SK-N-SH treated with all-trans-retinoic acid at 6 μM for 48 hours (cell line): ENCODE data around the gene DNAH5.

Experiments used
- ATAC-seq: fragments of 200-7000 bp; cut with Tn5 transposase; 3 replicates; pipeline ENCODE4 v1.9.1; 2020; ENCODE audit warnings: mild to moderate bottlenecking, moderate library complexity
- ARNTL ChIP-seq: fragments of 450-650 bp; formaldehyde crosslinking; IDR thresholded peaks from 2 replicates; pipeline ENCODE4 v1.5.0; 2020; ENCODE audit warnings: low read depth, mild to moderate bottlenecking, moderate library complexity, borderline replicate concordance
- BACH2 ChIP-seq: fragments of 250-450 bp; sonication (Bioruptor Pico); IDR thresholded peaks from 2 replicates; pipeline ENCODE4 v1.9.0; 2021; ENCODE audit warnings: mild to moderate bottlenecking, borderline replicate concordance
- CSDC2 ChIP-seq: fragments of 250-450 bp; sonication (Bioruptor Pico); IDR thresholded peaks from 2 replicates; pipeline ENCODE4 v1.5.0; 2020; ENCODE audit warnings: mild to moderate bottlenecking, moderate library complexity
- ESRRG ChIP-seq: fragments of 250-450 bp; sonication (Bioruptor Pico); IDR thresholded peaks from 2 replicates; pipeline ENCODE4 v1.6.1; 2021; ENCODE audit warnings: mild to moderate bottlenecking
- GLIS3 ChIP-seq: fragments of 250-450 bp; sonication (Bioruptor Pico); IDR thresholded peaks from 2 replicates; pipeline ENCODE4 v1.5.0; 2020; ENCODE audit warnings: mild to moderate bottlenecking, moderate library complexity
- ISL1 ChIP-seq: fragments of 250-450 bp; sonication (Bioruptor Pico); IDR thresholded peaks from 2 replicates; pipeline ENCODE4 v2.1.2; 2022; ENCODE audit warnings: mild to moderate bottlenecking, moderate library complexity
- OSR1 ChIP-seq: fragments of 250-450 bp; sonication (Bioruptor Pico); IDR thresholded peaks from 2 replicates; pipeline ENCODE4 v1.8.0; 2022; ENCODE audit warnings: moderate library complexity, mild to moderate bottlenecking, inconsistent platforms
- PPARA ChIP-seq: fragments of 250-450 bp; sonication (Bioruptor Pico); IDR thresholded peaks from 2 replicates; pipeline ENCODE4 v1.5.0; 2020; ENCODE audit warnings: mild to moderate bottlenecking, borderline replicate concordance
- RARB ChIP-seq: fragments of 250-450 bp; sonication (Bioruptor Pico); IDR thresholded peaks from 2 replicates; pipeline ENCODE4 v1.8.0; 2021; ENCODE audit warnings: mild to moderate bottlenecking, moderate library complexity
- SNAI2 ChIP-seq: fragments of 250-450 bp; sonication (Bioruptor Pico); IDR thresholded peaks from 2 replicates; pipeline ENCODE4 v1.5.0; 2020; ENCODE audit warnings: mild to moderate bottlenecking, moderate library complexity
- TCF4 ChIP-seq: fragments of 250-450 bp; sonication (Bioruptor Pico); IDR thresholded peaks from 2 replicates; pipeline ENCODE4 v1.8.0; 2021; ENCODE audit warnings: mild to moderate bottlenecking, moderate library complexity, borderline replicate concordance
- TOX ChIP-seq: fragments of 250-450 bp; sonication (Bioruptor Pico); IDR thresholded peaks from 2 replicates; pipeline ENCODE4 v1.8.0; 2021; ENCODE audit warnings: mild to moderate bottlenecking, moderate library complexity, borderline replicate concordance
- ZC3H10 ChIP-seq: fragments of 250-450 bp; sonication (Bioruptor Pico); IDR thresholded peaks from 2 replicates; pipeline ENCODE4 v1.5.1; 2021; ENCODE audit warnings: mild to moderate bottlenecking, moderate library complexity
- ZFP3 ChIP-seq: fragments of 250-450 bp; sonication (Bioruptor Pico); IDR thresholded peaks from 2 replicates; pipeline ENCODE4 v1.5.0; 2020; ENCODE audit warnings: mild to moderate bottlenecking, moderate library complexity
- ZFP30 ChIP-seq: fragments of 450-650 bp; formaldehyde crosslinking; IDR thresholded peaks from 2 replicates; pipeline ENCODE4 v1.5.0; 2022; ENCODE audit warnings: mild to moderate bottlenecking, moderate library complexity
- ZNF565 ChIP-seq: fragments of 450-650 bp; formaldehyde crosslinking; conservative IDR thresholded peaks from 2 replicates; pipeline ENCODE4 v1.5.0; 2020; ENCODE audit warnings: low read depth, mild to moderate bottlenecking, moderate library complexity
- ZNF70 ChIP-seq: fragments of 450-650 bp; formaldehyde crosslinking; IDR thresholded peaks from 2 replicates; pipeline ENCODE4 v1.5.0; 2020; ENCODE audit warnings: mild to moderate bottlenecking, moderate library complexity
- ZNF8 ChIP-seq: fragments of 450-650 bp; formaldehyde crosslinking; IDR thresholded peaks from 2 replicates; pipeline ENCODE4 v1.5.0; 2020; ENCODE audit warnings: mild to moderate bottlenecking, moderate library complexity
- TF ChIP-seq, protein P1 (sequence below): fragments of 250-450 bp; sonication (Bioruptor Pico); IDR thresholded peaks from 2 replicates; pipeline ENCODE4 v1.5.0; 2020; ENCODE audit warnings: mild to moderate bottlenecking, moderate library complexity
- TF ChIP-seq, protein P2 (sequence below): fragments of 250-450 bp; sonication (Bioruptor Pico); IDR thresholded peaks from 2 replicates; pipeline ENCODE4 v1.5.1; 2020; ENCODE audit warnings: low read depth, mild to moderate bottlenecking, moderate library complexity
- TF ChIP-seq, protein P3 (sequence below): fragments of 250-450 bp; sonication (Bioruptor Pico); IDR thresholded peaks from 2 replicates; pipeline ENCODE4 v1.5.1; 2021; ENCODE audit warnings: mild to moderate bottlenecking, moderate library complexity
- TF ChIP-seq, protein P4 (sequence below): fragments of 250-450 bp; sonication (Bioruptor Pico); IDR thresholded peaks from 2 replicates; pipeline ENCODE4 v1.8.0; 2020; ENCODE audit warnings: mild to moderate bottlenecking, moderate library complexity, borderline replicate concordance

DNAH5 gene

DNA sequence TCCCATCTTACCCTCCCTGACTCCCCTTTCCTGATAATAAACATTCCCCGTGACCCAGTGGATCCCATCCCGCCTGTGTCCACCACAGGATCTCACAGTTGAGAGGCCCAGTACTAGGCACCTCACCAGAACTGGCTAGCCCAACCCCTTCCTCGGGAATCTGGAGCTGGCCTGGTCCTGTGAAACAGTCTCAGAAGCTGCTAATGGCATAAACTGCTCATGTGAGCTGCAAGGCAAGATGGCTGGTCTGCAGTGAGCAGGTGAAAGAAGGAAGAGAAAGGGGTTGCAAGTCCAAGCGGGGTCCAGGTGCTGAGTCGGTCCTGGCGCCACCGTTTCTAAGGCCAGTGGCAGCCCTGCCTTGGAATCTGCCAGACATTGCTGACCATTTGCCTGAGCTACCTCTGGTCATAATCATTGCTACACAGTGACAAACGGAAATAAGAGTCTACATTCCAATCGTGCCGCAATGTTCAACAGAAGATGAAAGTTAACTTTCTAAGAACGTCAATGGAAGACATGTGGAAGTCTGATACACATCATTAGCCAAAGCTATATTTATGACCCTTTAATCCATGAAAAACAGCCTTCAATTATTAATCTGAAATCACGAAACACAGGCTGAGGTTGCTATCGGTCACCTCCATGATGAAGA lies 33.7 kb downstream of the DNAH5 start:
- ATAC-seq = no peak
- TF ChIP-seq BACH2 (CRISPR knock-in tag) (no peak), ZFP30 (CRISPR knock-in tag) (no peak), ZNF565 (no peak)
- TF ChIP-seq, protein P1, sequence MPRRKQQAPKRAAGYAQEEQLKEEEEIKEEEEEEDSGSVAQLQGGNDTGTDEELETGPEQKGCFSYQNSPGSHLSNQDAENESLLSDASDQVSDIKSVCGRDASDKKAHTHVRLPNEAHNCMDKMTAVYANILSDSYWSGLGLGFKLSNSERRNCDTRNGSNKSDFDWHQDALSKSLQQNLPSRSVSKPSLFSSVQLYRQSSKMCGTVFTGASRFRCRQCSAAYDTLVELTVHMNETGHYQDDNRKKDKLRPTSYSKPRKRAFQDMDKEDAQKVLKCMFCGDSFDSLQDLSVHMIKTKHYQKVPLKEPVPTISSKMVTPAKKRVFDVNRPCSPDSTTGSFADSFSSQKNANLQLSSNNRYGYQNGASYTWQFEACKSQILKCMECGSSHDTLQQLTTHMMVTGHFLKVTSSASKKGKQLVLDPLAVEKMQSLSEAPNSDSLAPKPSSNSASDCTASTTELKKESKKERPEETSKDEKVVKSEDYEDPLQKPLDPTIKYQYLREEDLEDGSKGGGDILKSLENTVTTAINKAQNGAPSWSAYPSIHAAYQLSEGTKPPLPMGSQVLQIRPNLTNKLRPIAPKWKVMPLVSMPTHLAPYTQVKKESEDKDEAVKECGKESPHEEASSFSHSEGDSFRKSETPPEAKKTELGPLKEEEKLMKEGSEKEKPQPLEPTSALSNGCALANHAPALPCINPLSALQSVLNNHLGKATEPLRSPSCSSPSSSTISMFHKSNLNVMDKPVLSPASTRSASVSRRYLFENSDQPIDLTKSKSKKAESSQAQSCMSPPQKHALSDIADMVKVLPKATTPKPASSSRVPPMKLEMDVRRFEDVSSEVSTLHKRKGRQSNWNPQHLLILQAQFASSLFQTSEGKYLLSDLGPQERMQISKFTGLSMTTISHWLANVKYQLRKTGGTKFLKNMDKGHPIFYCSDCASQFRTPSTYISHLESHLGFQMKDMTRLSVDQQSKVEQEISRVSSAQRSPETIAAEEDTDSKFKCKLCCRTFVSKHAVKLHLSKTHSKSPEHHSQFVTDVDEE = no peak

DNA sequence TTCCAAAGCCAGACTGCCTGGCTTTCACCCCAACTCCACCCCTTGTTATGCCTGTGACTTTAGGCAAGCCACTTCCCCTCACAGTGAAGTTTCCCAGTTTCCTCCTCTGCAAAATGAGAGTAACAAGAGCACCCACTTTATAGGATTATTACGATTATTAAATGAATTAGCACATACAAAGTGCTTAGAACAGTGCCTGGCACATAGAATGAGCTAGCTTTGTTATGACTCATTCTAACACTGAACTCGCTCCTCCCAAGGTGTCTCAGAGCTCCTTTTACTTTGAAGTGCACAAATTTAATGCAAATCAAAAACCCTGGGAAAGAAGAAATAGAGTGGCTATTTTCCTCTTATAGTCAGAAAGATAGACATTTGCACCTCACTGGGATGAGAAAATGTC lies 34.3 kb downstream of the DNAH5 start:
- no peak for ATAC-seq
- TF ChIP-seq PPARA (CRISPR knock-in tag) (no peak), ISL1 (CRISPR knock-in tag) (no peak), TOX (CRISPR knock-in tag) (no peak), ZFP30 (CRISPR knock-in tag) (no peak), ESRRG (CRISPR knock-in tag) (no peak), ZFP3 (no peak), SNAI2 (CRISPR knock-in tag) (no peak), ZNF8 (CRISPR knock-in tag) (no peak), OSR1 (no peak), GLIS3 (no peak)
- TF ChIP-seq, protein P2, sequence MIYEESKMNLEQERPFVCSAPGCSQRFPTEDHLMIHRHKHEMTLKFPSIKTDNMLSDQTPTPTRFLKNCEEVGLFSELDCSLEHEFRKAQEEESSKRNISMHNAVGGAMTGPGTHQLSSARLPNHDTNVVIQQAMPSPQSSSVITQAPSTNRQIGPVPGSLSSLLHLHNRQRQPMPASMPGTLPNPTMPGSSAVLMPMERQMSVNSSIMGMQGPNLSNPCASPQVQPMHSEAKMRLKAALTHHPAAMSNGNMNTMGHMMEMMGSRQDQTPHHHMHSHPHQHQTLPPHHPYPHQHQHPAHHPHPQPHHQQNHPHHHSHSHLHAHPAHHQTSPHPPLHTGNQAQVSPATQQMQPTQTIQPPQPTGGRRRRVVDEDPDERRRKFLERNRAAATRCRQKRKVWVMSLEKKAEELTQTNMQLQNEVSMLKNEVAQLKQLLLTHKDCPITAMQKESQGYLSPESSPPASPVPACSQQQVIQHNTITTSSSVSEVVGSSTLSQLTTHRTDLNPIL (CRISPR knock-in tag) = no peak

DNA sequence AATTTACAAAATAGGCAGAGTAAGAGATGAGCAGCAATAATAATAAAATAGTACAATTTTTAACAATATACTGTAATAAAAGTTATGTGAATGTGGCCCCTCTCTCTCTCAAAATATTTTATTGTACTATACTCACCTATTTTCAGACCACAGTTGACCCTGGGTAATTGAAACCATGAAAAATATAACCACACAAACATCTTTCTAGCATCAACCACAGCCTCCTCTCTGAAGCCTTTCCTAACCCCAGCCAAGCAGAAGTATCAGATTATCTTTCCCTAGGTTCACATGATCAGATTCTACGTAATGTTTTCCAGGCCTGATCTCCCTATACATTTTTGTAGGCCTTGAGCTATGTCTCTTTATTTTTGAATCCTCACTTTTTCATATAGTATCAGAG lies 35.2 kb downstream of the DNAH5 start:
- no peak for ATAC-seq
- TF ChIP-seq RARB (no peak), ARNTL (no peak), ZNF8 (CRISPR knock-in tag) (no peak), ZNF70 (no peak), GLIS3 (no peak), ZC3H10 (CRISPR knock-in tag) (no peak), CSDC2 (CRISPR knock-in tag) (no peak), ZNF565 (no peak), ZFP3 (no peak), ESRRG (CRISPR knock-in tag) (no peak)
- TF ChIP-seq, protein P3, sequence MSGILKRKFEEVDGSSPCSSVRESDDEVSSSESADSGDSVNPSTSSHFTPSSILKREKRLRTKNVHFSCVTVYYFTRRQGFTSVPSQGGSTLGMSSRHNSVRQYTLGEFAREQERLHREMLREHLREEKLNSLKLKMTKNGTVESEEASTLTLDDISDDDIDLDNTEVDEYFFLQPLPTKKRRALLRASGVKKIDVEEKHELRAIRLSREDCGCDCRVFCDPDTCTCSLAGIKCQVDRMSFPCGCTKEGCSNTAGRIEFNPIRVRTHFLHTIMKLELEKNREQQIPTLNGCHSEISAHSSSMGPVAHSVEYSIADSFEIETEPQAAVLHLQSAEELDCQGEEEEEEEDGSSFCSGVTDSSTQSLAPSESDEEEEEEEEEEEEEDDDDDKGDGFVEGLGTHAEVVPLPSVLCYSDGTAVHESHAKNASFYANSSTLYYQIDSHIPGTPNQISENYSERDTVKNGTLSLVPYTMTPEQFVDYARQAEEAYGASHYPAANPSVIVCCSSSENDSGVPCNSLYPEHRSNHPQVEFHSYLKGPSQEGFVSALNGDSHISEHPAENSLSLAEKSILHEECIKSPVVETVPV (CRISPR knock-in tag) = no peak
- TF ChIP-seq, protein P4, sequence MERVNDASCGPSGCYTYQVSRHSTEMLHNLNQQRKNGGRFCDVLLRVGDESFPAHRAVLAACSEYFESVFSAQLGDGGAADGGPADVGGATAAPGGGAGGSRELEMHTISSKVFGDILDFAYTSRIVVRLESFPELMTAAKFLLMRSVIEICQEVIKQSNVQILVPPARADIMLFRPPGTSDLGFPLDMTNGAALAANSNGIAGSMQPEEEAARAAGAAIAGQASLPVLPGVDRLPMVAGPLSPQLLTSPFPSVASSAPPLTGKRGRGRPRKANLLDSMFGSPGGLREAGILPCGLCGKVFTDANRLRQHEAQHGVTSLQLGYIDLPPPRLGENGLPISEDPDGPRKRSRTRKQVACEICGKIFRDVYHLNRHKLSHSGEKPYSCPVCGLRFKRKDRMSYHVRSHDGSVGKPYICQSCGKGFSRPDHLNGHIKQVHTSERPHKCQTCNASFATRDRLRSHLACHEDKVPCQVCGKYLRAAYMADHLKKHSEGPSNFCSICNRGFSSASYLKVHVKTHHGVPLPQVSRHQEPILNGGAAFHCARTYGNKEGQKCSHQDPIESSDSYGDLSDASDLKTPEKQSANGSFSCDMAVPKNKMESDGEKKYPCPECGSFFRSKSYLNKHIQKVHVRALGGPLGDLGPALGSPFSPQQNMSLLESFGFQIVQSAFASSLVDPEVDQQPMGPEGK (CRISPR knock-in tag) = no peak

DNA sequence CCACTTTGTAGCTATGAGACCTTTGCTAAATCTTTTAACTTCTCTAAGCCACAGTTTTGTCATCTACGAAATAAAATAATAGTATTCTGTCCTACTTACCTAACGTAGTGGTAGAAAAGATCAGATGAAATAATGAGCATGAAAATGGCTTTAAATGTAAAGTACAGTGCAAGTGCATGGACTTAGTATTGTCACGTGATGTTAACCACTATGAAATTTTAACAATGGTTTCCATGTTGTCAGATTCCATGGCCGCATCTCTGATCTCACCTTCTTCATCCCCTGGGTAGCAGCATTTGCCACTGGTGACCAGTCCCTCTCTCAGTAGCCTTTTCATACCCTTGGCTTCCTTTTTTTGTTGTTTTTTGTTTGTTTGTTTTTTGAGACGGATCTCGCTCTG lies 45.9 kb downstream of the DNAH5 start:
- ATAC-seq = no peak

More for the DNA sequence above, 45.9 kb downstream of the DNAH5 start:
- TF ChIP-seq, protein P2 (CRISPR knock-in tag) = no peak
- TF ChIP-seq TCF4 (CRISPR knock-in tag) (no peak), ISL1 (CRISPR knock-in tag) (no peak), ZFP3 (no peak), ARNTL (no peak), ZNF565 (no peak), CSDC2 (CRISPR knock-in tag) (no peak), GLIS3 (no peak), ZNF8 (CRISPR knock-in tag) (no peak), BACH2 (CRISPR knock-in tag) (no peak)
- TF ChIP-seq, protein P1 = no peak
- TF ChIP-seq, all 23 proteins: peak for 0
